Kidney (tissue), 14 donors: ENCODE data around the gene LENG8. TPM values are rescaled to one million over a fixed set of nuclear protein-coding genes. Genes with fewer than 3 reads are reported as not detected.

Experiments used
- DNase-seq, 5 donors: peaks; one replicate each; pipeline ENCODE4 v3.0.0-alpha.2; 2013 to 2020
- FAIRE-seq: peaks from 2 replicates; lab custom pipeline; 2012; peaks lifted over from hg19 to GRCh38; lab: Jason Lieb, UNC
- H3K27ac ChIP-seq, 2 donors: one replicate each; pipeline ENCODE4 v1.7.0; 2013; ENCODE audit warnings: low read depth in 2 of 2, low read length in 2 of 2, inconsistent platforms in 1 of 2
- H3K27me3 ChIP-seq: one replicate; pipeline ENCODE4 v1.7.1; 2013; ENCODE audit warnings: low read length, inconsistent platforms; ENCODE audit not compliant: control insufficient read depth, insufficient read depth
- H3K36me3 ChIP-seq, 3 donors: one replicate each; pipeline versions ENCODE4 v1.7.0 to v1.7.1; 2013; ENCODE audit warnings: low read length in 3 of 3, control low read depth in 1 of 3, inconsistent platforms in 1 of 3; ENCODE audit not compliant: insufficient read depth in 3 of 3, control insufficient read depth in 2 of 3
- H3K4me1 ChIP-seq, 3 donors: one replicate each; pipeline versions ENCODE4 v1.7.0 to v1.7.1; 2013; ENCODE audit warnings: low read length in 3 of 3, inconsistent platforms in 1 of 3, low read depth in 1 of 3; ENCODE audit not compliant: control insufficient read depth in 2 of 3, insufficient read depth in 2 of 3
- H3K4me3 ChIP-seq, 3 donors: one replicate each; pipeline versions ENCODE4 v1.7.0 to v1.8.1; 2013; ENCODE audit warnings: low read length in 3 of 3, control low read depth in 1 of 3, inconsistent platforms in 1 of 3
- H3K9ac ChIP-seq, 3 donors: one replicate each; pipeline versions ENCODE4 v1.7.0 to v1.7.1; 2013; ENCODE audit warnings: low read length in 3 of 3, control low read depth in 1 of 3, inconsistent platforms in 1 of 3
- H3K9me3 ChIP-seq, 3 donors: one replicate each; pipeline versions ENCODE4 v1.7.0 to v1.7.1; 2013; ENCODE audit warnings: low read length in 3 of 3, control low read depth in 1 of 3, inconsistent platforms in 1 of 3; ENCODE audit not compliant: control insufficient read depth in 2 of 3, insufficient read depth in 1 of 3
- CTCF ChIP-seq: IDR thresholded peaks from 3 replicates; pipeline ENCODE4 v1.5.1; 2012; ENCODE audit warnings: mild to moderate bottlenecking, moderate library complexity, borderline replicate concordance; ENCODE audit not compliant: insufficient read depth; ENCODE audit errors: extremely low read depth
- intact Hi-C: fragments of 100-400 bp; cut with DNase I; formaldehyde crosslinking; loops from one replicate; pipeline ENCODE4 v1.11.1; 2022
- polyA plus RNA-seq: library from polyadenylated mRNA; stranded (reverse); fragments of 350-450 nt; fragmentation: Illumina TruSeq; extraction: RNeasy Lipid Tissue Mini Kit (QIAGEN cat#74804); gene quantifications from one replicate; pipeline ENCODE4 v1.2.3, GENCODE V29; 2014; ENCODE audit warnings: low read depth, low replicate concordance; ENCODE audit not compliant: insufficient read depth
- total RNA-seq: library from RNA; stranded (reverse); fragmentation: NEBNext Ultra II Directional; extraction: Animal tissue kit (Norgen Biotek cat#: 25700); gene quantifications from one replicate; pipeline ENCODE4 v1.2.1, GENCODE V29; 2021
- donor health status: control.
- donor health status: control.
- donor health status: control.
- donor health status: control.
- donor health status: control.
- donor health status: DM: yes; HTN: yes; CAD: no.
- donor health status: Normal renal cell carcinoma (clear cell type).

Gene LENG8
- total and polyA plus RNA-seq, 2 donors from 2014 or later: 48.6 to 208 TPM

GRCh38 chr19:54456423-54457373, 7.7 kb downstream of the LENG8 start:
- H3K4me3 ChIP-seq: no peak overlapping the region
- H3K27me3 ChIP-seq: no peaks in the 10 kb centered on the region
- H3K27ac ChIP-seq: no peak overlapping the region
- TF ChIP-seq CTCF: no peak
- FAIRE-seq: no peak
- H3K9ac ChIP-seq: no peak overlapping the region
- H3K9me3 ChIP-seq: no peaks in the 10 kb centered on the region
- DNase-seq: peak in 1 of 5 donors; percentile 70
- H3K36me3 ChIP-seq: peaks cover 8 to 73% (median 56%) of the 10 kb centered on the region in 3 donors
- H3K4me1 ChIP-seq: no peaks in the 10 kb centered on the region
- intact Hi-C loops: no loop called here

GRCh38 chr19:54457773-54458647, 9.0 kb downstream of the LENG8 start:
- TF ChIP-seq CTCF: no peak
- Histone ChIP-seq H3K27ac (no peak overlapping the region), H3K9ac (no peak overlapping the region), H3K4me3 (no peak overlapping the region), H3K4me1 (peaks cover 0 to 10% (median 0%) of the 10 kb centered on the region in 3 donors), H3K9me3 (no peaks in the 10 kb centered on the region), H3K36me3 (peaks cover 8 to 60% (median 44%) of the 10 kb centered on the region in 3 donors), H3K27me3 (no peaks in the 10 kb centered on the region)
- FAIRE-seq (no peak), DNase-seq (peak in 1 of 5 donors; percentile 64)
- intact Hi-C loops: no loop called here

- Histone ChIP-seq H3K27ac (no peak overlapping the region), H3K4me3 (no peak overlapping the region), H3K27me3 (no peaks in the 10 kb centered on the region), H3K4me1 (peaks cover 0 to 10% (median 2%) of the 10 kb centered on the region in 3 donors), H3K36me3 (peaks cover 4 to 53% (median 37%) of the 10 kb centered on the region in 3 donors), H3K9ac (no peak overlapping the region), H3K9me3 (no peaks in the 10 kb centered on the region)
- intact Hi-C loops: no loop called here
- no peak for TF ChIP-seq CTCF
- FAIRE-seq: no peak
- peak in 1 of 5 donors; percentile 75 for DNase-seq
These were observed 9.8 kb downstream of the LENG8 start for GRCh38 chr19:54458648-54459281.
